Body of pancreas (tissue), 4 donors: ENCODE data around the gene CHTOP.

Experiments
- POLR2A ChIP-seq, 3 donors: fragments of 450-650 bp; IDR thresholded peaks; one replicate each; pipeline ENCODE4 v1.6.1; 2016; ENCODE audit warnings: antibody characterized with exemption in 3 of 3, mild to moderate bottlenecking in 2 of 3
- TF ChIP-seq, protein P1 (sequence below), 7 experiments: fragments of 450-650 bp in 4 of 7; fragments of 200-600 bp in 3 of 7; sonication (generic) in 3 of 7; IDR thresholded peaks; one replicate each; pipeline ENCODE4 v1.5.1; 2016 to 2019; ENCODE audit warnings: antibody characterized with exemption in 7 of 7

DNA sequence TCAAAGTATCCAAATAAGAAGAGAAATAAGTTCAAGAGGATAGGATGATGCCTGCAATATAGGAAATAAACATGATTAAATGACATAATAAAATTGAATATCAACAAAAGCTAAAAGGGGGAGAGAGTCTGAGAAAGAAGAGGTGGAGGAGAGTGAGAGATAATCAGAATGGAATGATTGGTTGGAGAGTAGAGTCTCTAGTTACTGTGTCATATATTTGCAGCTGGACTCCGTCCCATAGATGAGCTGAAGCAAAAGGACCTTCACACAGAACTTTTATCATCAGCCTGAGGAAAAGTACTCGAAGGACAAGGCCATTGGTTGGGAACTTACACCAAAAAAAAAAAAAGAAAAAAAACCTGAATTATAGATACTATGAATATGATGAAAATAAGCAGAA, 45.4 kb upstream of the CHTOP start:
- TF ChIP-seq, protein P1, sequence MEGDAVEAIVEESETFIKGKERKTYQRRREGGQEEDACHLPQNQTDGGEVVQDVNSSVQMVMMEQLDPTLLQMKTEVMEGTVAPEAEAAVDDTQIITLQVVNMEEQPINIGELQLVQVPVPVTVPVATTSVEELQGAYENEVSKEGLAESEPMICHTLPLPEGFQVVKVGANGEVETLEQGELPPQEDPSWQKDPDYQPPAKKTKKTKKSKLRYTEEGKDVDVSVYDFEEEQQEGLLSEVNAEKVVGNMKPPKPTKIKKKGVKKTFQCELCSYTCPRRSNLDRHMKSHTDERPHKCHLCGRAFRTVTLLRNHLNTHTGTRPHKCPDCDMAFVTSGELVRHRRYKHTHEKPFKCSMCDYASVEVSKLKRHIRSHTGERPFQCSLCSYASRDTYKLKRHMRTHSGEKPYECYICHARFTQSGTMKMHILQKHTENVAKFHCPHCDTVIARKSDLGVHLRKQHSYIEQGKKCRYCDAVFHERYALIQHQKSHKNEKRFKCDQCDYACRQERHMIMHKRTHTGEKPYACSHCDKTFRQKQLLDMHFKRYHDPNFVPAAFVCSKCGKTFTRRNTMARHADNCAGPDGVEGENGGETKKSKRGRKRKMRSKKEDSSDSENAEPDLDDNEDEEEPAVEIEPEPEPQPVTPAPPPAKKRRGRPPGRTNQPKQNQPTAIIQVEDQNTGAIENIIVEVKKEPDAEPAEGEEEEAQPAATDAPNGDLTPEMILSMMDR (IDR thresholded peaks at IDR 0.05): no peak
- no peak for TF ChIP-seq POLR2A (IDR thresholded peaks at IDR 0.05)
